Skeletal muscle satellite cell (primary cell): Measurements from ENCODE around the gene CAMK1D.
"Not testable (repeated sequence)": the region's sequence is repeated elsewhere in the genome, so short reads cannot be mapped to it uniquely, and the experiment has no call there.

ENCODE experiments used
- H3K27me3 ChIP-seq: 2 replicates; pipeline ENCODE4 v1.7.0; 2013; ENCODE audit warnings: low read length; ENCODE audit not compliant: control insufficient read depth, insufficient read depth
- H3K36me3 ChIP-seq: 2 replicates; pipeline ENCODE4 v1.7.0; 2013; ENCODE audit warnings: mild to moderate bottlenecking, control low read depth, low read length; ENCODE audit not compliant: insufficient read depth
- H3K4me1 ChIP-seq: 2 replicates; pipeline ENCODE4 v1.7.0; 2013; ENCODE audit warnings: low read length; ENCODE audit not compliant: control insufficient read depth, insufficient read depth
- H3K4me2 ChIP-seq: 2 replicates; pipeline ENCODE4 v1.7.0; 2013; ENCODE audit warnings: mild to moderate bottlenecking, low read length
- H3K4me3 ChIP-seq: 2 replicates; pipeline ENCODE4 v1.7.0; 2013; ENCODE audit warnings: low read length
- H3K9ac ChIP-seq: 2 replicates; pipeline ENCODE4 v1.7.0; 2013; ENCODE audit warnings: mild to moderate bottlenecking, low read depth, low read length, moderate library complexity
- H3K9me3 ChIP-seq: replicated peaks from 2 replicates; pipeline ENCODE4 v1.7.0; 2013; ENCODE audit warnings: mild to moderate bottlenecking, control low read depth, low read length

Gene CAMK1D

DNA sequence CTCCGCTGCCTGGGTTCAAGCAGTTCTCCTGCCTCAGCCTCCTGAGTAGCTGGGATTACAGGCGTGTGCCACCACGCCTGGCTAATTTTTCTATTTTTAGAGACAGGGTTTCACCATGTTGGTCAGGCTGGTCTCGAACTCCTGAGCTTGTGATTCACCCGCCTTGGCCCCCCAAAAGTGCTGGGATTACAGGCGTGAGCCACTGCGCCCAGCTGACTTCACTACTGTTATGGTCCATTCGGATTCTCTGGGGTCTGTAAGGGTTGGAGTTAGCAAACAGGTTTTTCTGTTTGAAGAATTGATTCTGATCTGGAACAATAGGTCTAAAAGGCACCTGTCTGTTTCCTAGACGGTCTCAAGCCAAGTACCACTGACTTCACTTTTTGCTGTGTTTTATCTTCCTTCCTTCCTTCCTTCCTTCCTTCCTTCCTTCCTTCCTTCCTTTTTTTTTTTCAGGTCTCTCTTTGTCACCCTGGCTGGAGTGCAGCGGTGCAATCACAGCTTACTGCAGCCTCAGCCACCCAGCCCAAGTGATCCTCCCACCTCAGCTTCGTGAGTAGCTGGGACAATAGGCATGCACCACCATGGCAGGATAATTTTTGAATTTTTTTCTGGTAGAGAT is 192.2 kb downstream of the CAMK1D start:
- Histone ChIP-seq H3K4me3 (no peak overlapping the region), H3K4me1 (peaks cover 4% of the 10 kb centered on the region), H3K9me3 (no peaks in the 10 kb centered on the region), H3K27me3 (no peaks in the 10 kb centered on the region), H3K4me2 (no peak overlapping the region), H3K9ac (no peak overlapping the region), H3K36me3 (no peaks in the 10 kb centered on the region)

- no peak overlapping the region for H3K9ac ChIP-seq
- no peaks in the 10 kb centered on the region for H3K36me3 ChIP-seq
- H3K27me3 ChIP-seq, result no peaks in the 10 kb centered on the region
- H3K4me2 ChIP-seq, result no peak overlapping the region
- H3K4me1 ChIP-seq, result peaks cover 4% of the 10 kb centered on the region
- H3K9me3 ChIP-seq, result no peaks in the 10 kb centered on the region
- H3K4me3 ChIP-seq, result no peak overlapping the region
These were observed 192.9 kb downstream of the CAMK1D start for GRCh38 chr10:12542133-12542670.

- Histone ChIP-seq H3K36me3 (no peaks in the 10 kb centered on the region), H3K4me3 (no peak overlapping the region), H3K27me3 (no peaks in the 10 kb centered on the region), H3K9ac (no peak overlapping the region), H3K4me1 (peaks cover 4% of the 10 kb centered on the region), H3K4me2 (no peak overlapping the region), H3K9me3 (no peaks in the 10 kb centered on the region)
These were observed 194.2 kb downstream of the CAMK1D start for GRCh38 chr10:12543589-12543988.

GRCh38 chr10:12546160-12546802 is 196.9 kb downstream of the CAMK1D start:
- not testable (repeated sequence) for H3K9ac ChIP-seq, H3K27me3 ChIP-seq, H3K4me2 ChIP-seq, H3K4me3 ChIP-seq, H3K9me3 ChIP-seq, H3K4me1 ChIP-seq, H3K36me3 ChIP-seq

GRCh38 chr10:12547301-12547771 is 198.0 kb downstream of the CAMK1D start:
- Histone ChIP-seq H3K9ac (no peak overlapping the region), H3K4me2 (no peak overlapping the region), H3K36me3 (no peaks in the 10 kb centered on the region), H3K9me3 (no peaks in the 10 kb centered on the region), H3K27me3 (no peaks in the 10 kb centered on the region), H3K4me1 (no peaks in the 10 kb centered on the region), H3K4me3 (no peak overlapping the region)

- no peaks in the 10 kb centered on the region for H3K4me1 ChIP-seq
- H3K9ac ChIP-seq, result no peak overlapping the region
- no peak overlapping the region for H3K4me2 ChIP-seq
- H3K9me3 ChIP-seq, result no peaks in the 10 kb centered on the region
- H3K36me3 ChIP-seq, result no peaks in the 10 kb centered on the region
- no peak overlapping the region for H3K4me3 ChIP-seq
- no peaks in the 10 kb centered on the region for H3K27me3 ChIP-seq
These were observed 199.9 kb downstream of the CAMK1D start for GRCh38 chr10:12549297-12549696.

DNA sequence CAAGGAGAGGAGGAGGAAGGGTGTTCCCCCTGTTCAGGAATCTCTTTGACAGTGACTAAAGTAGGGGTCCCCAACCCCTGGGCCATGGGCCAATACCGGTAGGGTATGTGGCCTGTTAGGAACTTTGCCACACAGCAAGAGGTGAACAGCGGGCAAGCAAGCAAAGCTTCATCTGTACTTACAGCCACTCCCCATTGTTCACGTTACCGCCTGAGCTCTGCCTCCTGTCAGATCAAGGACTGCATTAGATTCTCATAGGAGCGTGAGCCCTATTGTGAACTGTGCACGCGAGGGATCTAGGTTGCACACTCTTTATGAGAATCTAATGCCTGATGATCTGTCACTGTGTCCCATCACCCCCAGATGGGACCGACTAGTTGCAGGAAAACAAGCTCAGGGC is 201.6 kb downstream of the CAMK1D start:
- H3K9me3 ChIP-seq, result no peaks in the 10 kb centered on the region
- no peaks in the 10 kb centered on the region for H3K36me3 ChIP-seq
- no peak overlapping the region for H3K9ac ChIP-seq
- no peaks in the 10 kb centered on the region for H3K27me3 ChIP-seq
- no peaks in the 10 kb centered on the region for H3K4me1 ChIP-seq
- H3K4me2 ChIP-seq, result no peak overlapping the region
- H3K4me3 ChIP-seq, result no peak overlapping the region

GRCh38 chr10:12556039-12556438 is 206.7 kb downstream of the CAMK1D start:
- Histone ChIP-seq H3K9me3 (no peaks in the 10 kb centered on the region), H3K4me3 (no peak overlapping the region), H3K36me3 (no peaks in the 10 kb centered on the region), H3K27me3 (no peaks in the 10 kb centered on the region), H3K4me1 (no peaks in the 10 kb centered on the region), H3K4me2 (no peak overlapping the region), H3K9ac (no peak overlapping the region)

DNA sequence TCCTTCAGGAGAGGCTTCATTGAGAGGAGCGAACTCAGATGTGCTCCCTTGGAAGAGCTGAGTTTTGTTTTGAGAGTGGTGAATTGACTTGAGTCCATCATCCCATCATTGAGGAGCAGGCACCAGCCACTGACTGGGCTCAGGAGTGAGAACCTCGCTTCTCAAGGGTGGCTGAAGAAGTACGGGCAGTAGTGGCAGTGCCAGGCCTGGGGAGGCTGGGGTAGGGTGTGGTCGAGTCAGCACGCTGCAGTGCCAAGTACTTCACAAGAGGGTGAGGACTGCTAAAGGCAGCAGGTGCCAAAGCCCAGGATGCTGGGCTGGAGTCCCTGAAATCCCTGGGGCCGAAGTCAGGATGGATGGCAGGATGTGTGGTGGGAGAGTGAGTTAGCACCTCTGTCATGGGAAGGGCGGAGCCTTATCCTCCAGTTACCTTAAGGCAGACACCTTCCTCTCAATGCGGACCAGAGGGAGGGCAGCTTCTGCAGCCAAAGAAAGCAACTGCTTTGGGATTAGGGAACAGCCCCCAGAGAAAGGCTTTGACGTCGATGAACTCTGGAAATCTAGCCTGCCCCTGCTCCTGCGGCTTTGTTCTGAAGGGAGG is 210.3 kb downstream of the CAMK1D start:
- H3K36me3 ChIP-seq, result no peaks in the 10 kb centered on the region
- no peaks in the 10 kb centered on the region for H3K9me3 ChIP-seq
- H3K4me1 ChIP-seq, result peaks cover 3% of the 10 kb centered on the region
- H3K4me3 ChIP-seq, result no peak overlapping the region
- peaks cover 4% of the 10 kb centered on the region for H3K27me3 ChIP-seq
- no peak overlapping the region for H3K9ac ChIP-seq
- no peak overlapping the region for H3K4me2 ChIP-seq

DNA sequence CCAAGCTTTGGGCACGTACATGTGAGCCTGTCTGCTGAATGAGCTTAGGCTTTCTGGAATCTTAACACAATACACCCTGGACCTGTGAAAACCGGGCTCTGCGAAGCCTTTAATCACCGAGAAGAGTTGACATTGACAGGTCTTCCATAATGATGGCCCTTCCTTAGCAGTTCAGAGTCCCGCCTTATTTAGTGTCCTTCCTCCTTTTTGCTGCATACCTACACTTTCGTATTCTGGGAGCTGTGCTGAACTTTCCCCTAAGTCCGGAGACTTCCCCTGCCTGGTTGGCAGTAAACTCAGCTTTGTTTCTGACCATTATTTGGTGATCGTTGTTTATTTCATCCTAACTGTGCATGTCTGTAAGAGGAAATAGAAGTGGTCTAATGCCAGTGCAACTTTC is 212.0 kb downstream of the CAMK1D start:
- no peak overlapping the region for H3K9ac ChIP-seq

DNA sequence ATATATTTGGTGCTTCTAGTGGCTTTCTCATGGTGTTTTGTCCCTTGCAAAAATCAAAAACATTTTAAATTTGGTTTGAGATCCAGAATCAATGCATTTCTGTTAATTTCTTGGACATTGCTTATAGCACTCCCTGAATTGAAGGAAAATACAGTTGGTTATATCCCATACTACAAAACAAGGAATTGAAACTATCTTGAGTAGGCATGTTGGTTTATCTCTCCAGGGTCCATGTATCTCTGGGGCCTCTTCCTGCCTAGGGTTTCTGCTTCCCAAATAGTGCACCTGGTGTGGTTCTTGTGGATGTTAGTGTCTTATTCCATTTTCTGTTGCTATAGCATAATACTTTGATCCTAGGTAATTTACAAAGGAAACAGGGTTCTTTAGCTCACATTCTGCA is 212.4 kb downstream of the CAMK1D start:
- no peak overlapping the region for H3K4me2 ChIP-seq
- no peak overlapping the region for H3K4me3 ChIP-seq
- no peaks in the 10 kb centered on the region for H3K9me3 ChIP-seq
- H3K9ac ChIP-seq, result no peak overlapping the region
- H3K27me3 ChIP-seq, result peaks cover 7% of the 10 kb centered on the region
- no peaks in the 10 kb centered on the region for H3K36me3 ChIP-seq
- H3K4me1 ChIP-seq, result peaks cover 8% of the 10 kb centered on the region

More for the DNA sequence above, 212.0 kb downstream of the CAMK1D start:
- Histone ChIP-seq H3K4me1 (peaks cover 4% of the 10 kb centered on the region), H3K36me3 (no peaks in the 10 kb centered on the region), H3K27me3 (peaks cover 7% of the 10 kb centered on the region), H3K9me3 (no peaks in the 10 kb centered on the region), H3K4me3 (no peak overlapping the region), H3K4me2 (no peak overlapping the region)
